ENCODE data around the gene RAPGEF1. TPM values are rescaled to one million over a fixed set of nuclear protein-coding genes. Genes with fewer than 3 reads are reported as not detected.

Gene RAPGEF1
- total RNA-seq, 1 experiment from 2014 or later: 55.6 TPM

DNA sequence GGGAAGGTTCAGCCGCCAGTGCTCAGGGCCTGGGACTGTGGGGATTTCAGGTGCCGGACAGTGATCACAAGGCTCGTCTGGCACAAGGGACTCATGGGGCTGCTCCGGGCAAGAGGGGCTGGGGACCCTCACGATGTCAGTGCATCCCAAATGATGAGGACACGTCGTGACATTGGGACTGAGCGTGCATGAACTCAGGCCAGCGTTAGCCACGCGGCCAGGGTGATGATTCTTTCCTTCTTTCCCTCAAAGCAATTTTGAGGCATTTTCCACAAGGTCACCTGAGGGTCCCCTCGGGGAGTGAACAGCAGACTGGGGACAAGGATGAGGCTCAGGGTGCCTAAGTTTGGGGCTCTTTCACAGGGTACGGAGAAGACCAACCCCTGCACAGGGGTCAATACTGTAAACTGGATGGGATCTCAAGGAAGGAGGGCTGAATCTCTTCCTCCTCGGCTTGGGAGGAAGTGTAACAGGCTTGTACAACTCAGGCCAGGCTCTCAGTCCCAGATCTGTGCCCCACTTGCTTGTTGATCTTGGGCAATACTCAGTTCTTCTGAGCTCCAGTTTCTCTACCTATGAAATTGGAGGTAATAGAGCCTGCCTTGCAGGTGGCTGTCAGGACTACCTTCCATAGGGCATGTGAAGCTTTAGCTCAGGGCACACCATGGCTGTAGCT lies 116.1 kb downstream of the RAPGEF1 start:
- no peak overlapping the region; a peak in 1 of 7 replicates for H3K27ac Mint-ChIP-seq

More for the DNA sequence above, 116.1 kb downstream of the RAPGEF1 start:
- H3K4me1 ChIP-seq (ENCODE audit: insufficient read depth, low read length): no peaks in the 10 kb centered on the region
- no CpG with 5 or more reads among the region's 14 CpGs for WGBS (ENCODE audit: extremely low coverage, insufficient read length, low lambda C conversion rate)
- no peak overlapping the region for H3K4me3 Mint-ChIP-seq
- no peaks in the 10 kb centered on the region for H3K79me1 ChIP-seq (ENCODE audit: insufficient read depth, low read depth, low read length, poor library complexity, severe bottlenecking)
- no peaks in the 10 kb centered on the region for H3K9me3 ChIP-seq (ENCODE audit: control insufficient read depth, low read depth, low read length)
- no peak overlapping the region for H2BK5ac ChIP-seq (ENCODE audit: insufficient read length, low read length)
- H4K8ac ChIP-seq (replicated peaks; ENCODE audit: insufficient read length, low read depth, low read length): no peak overlapping the region
- H2BK15ac ChIP-seq (ENCODE audit: low read depth, low read length): no peak overlapping the region
- H4K91ac ChIP-seq (ENCODE audit: insufficient read length, low read depth, low read length): no peak overlapping the region
- H2BK12ac ChIP-seq (ENCODE audit: insufficient read length, low read depth, low read length): no peak overlapping the region
- H3K27ac ChIP-seq (ENCODE audit: insufficient read length, low read depth, low read length): no peak overlapping the region
- no peak overlapping the region for H2AK5ac ChIP-seq (ENCODE audit: insufficient read length, low read length)
- no peak for DNase-seq
- H3K23ac ChIP-seq (ENCODE audit: insufficient read length, low read depth, low read length): no peak overlapping the region
- H3K14ac ChIP-seq (ENCODE audit: insufficient read depth, low read length): no peak overlapping the region
- H3K4ac ChIP-seq (ENCODE audit: low read depth, low read length): no peak overlapping the region
- no peak overlapping the region for H3K4me2 ChIP-seq (ENCODE audit: insufficient read depth, insufficient read length, low read length)
- H3K36me3 Mint-ChIP-seq (ENCODE audit: insufficient read depth in 1 of 3, low read depth in 3 of 3): peaks cover 26 to 66% (median 44%) of the 10 kb centered on the region in 3 experiments; a peak in 6 of 7 replicates
- no peak overlapping the region for H3K18ac ChIP-seq (ENCODE audit: insufficient read length, low read depth, low read length)
- no peaks in the 10 kb centered on the region for H3K27me3 Mint-ChIP-seq (ENCODE audit: low read depth)
- H3K56ac ChIP-seq (ENCODE audit: insufficient read length, low read depth, low read length): no peak overlapping the region
- H2AFZ ChIP-seq (ENCODE audit: low read length): no peak overlapping the region
- H3K27me3 ChIP-seq (ENCODE audit: insufficient read depth, low read length): no peaks in the 10 kb centered on the region
- no peaks in the 10 kb centered on the region for H3K23me2 ChIP-seq (ENCODE audit: insufficient read length, low read depth, low read length, poor library complexity, severe bottlenecking)
- H3K4me1 Mint-ChIP-seq: peaks cover 3 to 12% of the 10 kb centered on the region in 2 experiments
- TF ChIP-seq, protein P1, sequence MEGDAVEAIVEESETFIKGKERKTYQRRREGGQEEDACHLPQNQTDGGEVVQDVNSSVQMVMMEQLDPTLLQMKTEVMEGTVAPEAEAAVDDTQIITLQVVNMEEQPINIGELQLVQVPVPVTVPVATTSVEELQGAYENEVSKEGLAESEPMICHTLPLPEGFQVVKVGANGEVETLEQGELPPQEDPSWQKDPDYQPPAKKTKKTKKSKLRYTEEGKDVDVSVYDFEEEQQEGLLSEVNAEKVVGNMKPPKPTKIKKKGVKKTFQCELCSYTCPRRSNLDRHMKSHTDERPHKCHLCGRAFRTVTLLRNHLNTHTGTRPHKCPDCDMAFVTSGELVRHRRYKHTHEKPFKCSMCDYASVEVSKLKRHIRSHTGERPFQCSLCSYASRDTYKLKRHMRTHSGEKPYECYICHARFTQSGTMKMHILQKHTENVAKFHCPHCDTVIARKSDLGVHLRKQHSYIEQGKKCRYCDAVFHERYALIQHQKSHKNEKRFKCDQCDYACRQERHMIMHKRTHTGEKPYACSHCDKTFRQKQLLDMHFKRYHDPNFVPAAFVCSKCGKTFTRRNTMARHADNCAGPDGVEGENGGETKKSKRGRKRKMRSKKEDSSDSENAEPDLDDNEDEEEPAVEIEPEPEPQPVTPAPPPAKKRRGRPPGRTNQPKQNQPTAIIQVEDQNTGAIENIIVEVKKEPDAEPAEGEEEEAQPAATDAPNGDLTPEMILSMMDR (conservative IDR thresholded peaks at IDR 0.05): no peak
- no peak overlapping the region for H2BK120ac ChIP-seq (ENCODE audit: low read depth, low read length, poor library complexity, severe bottlenecking)
- H3K9me3 Mint-ChIP-seq: no peaks in the 10 kb centered on the region
- no peak overlapping the region for H4K5ac ChIP-seq (ENCODE audit: insufficient read length, low read depth, low read length)
- no peak overlapping the region for H2BK20ac ChIP-seq (ENCODE audit: low read depth, low read length, poor library complexity, severe bottlenecking)
- H3K79me2 ChIP-seq (ENCODE audit: insufficient read depth, low read length): no peaks in the 10 kb centered on the region
- no peak overlapping the region for H3K9ac ChIP-seq (ENCODE audit: extremely low read depth, insufficient read length, low read length)
- no peaks in the 10 kb centered on the region for H4K20me1 ChIP-seq (ENCODE audit: control insufficient read depth, insufficient read depth, insufficient read length)
- no peak overlapping the region for H3T11ph ChIP-seq (ENCODE audit: low read length)

All from H9 (cell line).